ENCODE measurements around the gene PPP3CA.
"Not testable (repeated sequence)": the region's sequence is repeated elsewhere in the genome, so short reads cannot be mapped to it uniquely, and the experiment has no call there.

PPP3CA gene

GRCh38 chr4:101033986-101034385 lies 313.3 kb downstream of the PPP3CA start:
- DNase-seq = no peak

DNA sequence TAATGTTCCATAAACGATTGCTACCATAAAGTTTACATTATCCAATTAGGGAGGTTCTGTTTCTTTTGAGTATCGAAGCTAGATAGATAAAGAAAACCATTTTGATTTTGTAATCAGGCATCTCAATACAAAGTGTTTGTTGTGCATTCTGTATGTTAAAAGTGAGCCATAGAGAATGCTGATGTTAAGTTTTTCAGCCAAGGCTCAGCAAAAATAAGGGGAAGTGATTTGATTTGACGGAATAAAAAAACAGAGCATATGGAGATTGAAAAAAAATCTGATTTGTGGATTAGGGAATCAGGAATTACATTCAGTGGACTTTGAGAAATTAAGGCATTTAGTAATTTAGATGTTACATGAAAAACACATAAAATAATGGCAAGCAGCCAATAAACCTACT lies 314.8 kb downstream of the PPP3CA start:
- DNase-seq = no peak

- no peak for DNase-seq
These were observed 315.4 kb downstream of the PPP3CA start for GRCh38 chr4:101031971-101032370.

DNA sequence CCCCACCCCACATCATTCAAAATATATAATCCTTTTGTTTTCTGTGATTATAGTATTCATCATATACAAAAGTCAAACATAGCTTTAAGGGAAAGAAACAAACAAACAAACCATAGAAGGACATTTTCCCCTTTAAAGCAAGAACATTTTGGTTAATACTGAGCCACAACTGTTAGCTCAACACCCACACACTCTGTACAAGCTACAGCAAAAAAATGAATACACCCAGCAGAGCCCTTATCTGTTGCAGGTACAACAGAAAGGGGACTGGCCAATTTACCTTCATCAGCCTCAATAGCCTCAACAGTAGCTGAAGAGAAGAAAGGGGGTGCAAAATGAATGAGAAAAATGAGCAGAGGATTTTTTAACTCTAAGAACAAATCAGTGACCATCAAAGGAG lies 318.4 kb downstream of the PPP3CA start:
- DNase-seq = no peak

DNA sequence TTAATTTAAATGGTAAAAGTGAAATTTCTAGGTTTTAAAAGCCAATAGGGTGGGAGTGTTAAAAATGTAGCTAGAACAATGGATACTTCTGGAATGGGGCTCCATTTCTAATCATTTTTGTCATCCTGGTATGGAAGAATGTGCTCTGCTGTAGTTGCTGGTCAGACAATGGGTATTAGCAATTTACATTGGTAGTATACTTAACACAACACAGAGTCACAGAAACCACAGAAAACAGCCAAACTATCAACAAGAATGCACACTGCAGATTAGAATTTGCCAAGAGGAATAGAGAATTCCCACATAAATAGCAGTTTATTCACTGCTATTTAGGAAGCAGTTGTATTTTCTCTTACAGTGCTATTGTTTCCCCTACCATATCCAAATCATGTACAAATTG lies 319.6 kb downstream of the PPP3CA start:
- no peak for DNase-seq

GRCh38 chr4:101025755-101026154 lies 321.6 kb downstream of the PPP3CA start:
- DNase-seq = no peak

DNA sequence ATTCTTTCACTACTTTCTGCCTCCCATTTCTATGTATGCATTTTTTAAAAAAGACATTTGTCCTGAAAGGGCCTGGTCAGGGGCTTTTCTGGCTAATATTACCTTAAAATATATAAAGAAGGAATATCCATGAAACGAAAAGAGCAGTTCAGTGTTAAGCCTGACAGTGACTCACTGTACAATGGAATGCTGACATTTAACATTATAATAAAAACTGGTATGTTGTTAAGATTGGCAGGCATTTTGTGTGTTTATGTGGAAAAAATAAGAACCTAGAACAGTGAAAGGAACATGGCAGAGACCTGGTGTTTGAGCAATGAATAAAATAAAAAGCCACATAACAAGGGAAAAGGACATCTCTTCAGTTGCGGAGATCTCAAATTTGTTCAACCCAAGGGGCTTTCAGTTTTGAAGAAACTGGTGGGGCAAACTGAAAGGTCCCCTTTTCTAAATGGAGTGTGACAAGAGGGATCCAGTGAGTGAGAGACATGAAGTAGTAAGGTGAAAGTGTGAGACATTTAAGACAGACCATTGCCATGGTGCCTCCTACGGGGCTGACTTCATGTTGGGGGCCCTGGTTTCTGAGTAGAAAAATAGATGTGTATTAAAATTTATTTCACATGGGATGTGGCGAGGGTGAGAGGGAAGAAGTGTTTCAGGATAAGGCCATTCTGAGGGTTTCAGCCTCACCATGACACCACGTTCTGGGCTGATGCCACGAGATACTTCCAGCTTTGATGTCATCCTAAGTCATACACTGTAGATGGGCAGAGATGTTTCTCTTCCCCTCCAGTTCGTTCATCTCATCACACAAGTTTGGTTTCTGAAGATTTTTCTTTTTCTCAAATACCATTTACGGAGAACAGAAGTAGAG lies 324.9 kb downstream of the PPP3CA start:
- no peak for DNase-seq

GRCh38 chr4:101020956-101021355 lies 326.4 kb downstream of the PPP3CA start:
- peak in 1 of 2 donors; percentile 49 for DNase-seq

- DNase-seq = peak in 1 of 2 donors; percentile 72
These were observed 327.4 kb downstream of the PPP3CA start for GRCh38 chr4:101019941-101020401.

DNA sequence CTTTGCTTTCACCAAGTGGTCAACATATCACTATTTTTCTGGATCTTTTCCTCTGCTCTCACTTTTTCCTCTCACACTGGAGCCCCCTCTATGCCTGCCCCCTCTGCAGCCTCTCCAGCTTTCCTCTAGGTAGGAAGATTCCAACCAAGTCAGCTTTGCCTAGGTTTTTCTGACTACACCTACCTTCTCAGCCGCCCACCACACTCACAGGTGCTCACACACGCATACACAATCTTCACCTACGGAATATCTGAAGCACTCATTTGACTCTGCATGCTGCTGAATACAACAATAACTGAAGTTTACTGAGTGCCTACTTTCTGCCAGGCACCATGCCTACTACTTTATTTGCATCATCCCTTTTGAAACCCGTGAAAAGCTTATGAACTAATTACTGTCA lies 328.0 kb downstream of the PPP3CA start:
- DNase-seq = no peak

DNA sequence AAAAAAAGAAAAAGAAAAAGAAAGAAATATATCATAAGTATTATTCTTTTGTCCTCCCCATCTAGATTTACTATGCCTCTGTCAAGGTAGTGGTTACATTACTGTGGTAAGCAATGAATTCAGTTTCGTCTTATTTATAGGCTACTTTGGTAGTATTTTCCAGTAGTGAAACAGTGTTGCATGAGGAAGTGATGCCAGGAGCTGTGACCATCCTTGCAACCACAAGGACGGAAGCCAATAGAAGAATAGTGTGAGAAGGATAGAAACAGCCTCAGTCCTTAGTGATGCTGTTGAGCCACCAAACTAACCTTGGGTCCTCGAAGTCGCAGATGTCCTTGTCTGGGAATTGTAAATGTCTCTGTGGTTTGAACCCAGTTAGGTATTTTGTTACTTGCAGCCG lies 328.5 kb downstream of the PPP3CA start:
- peak; percentile 34 to 35 for DNase-seq

DNA sequence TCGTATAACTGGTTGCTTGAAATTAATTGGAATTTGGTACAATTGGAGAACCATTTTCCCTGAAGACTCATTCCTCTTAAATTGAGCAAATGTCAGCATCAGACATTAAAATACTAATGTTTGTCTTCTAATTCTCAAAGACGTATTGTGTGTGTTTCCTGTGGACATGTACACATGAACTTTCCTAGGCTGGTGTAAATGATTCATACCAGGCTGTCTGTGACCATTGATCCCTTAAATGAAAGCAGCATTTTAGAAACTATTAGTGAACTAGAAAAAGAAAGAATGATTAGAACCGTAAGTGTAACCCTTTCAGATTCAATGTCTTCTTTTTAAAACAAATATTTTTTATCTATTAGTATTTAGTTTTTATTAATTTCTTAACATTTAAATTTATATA lies 332.9 kb downstream of the PPP3CA start:
- no peak for DNase-seq

- DNase-seq = no peak
These were observed 336.3 kb downstream of the PPP3CA start for GRCh38 chr4:101010987-101011386.

DNA sequence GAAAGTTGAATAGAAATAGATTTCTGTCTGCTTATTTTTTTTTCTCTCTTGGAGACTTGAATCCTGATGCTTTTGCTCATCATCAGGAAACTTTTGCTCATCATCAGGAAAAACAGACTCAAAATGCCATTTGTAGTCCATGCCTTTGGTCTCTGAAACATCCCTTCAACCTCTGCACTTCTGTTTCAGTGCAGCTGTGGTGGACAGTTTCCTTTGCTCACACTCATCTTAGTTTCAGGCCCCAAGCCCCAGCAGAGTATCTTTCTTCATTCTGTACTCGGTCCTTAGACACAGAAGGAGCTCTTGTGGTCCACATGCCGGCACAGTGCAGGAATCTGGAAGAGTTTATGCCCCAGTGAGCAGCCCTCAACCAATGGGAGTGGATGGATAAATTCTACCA lies 337.9 kb downstream of the PPP3CA start:
- DNase-seq = no peak

DNA sequence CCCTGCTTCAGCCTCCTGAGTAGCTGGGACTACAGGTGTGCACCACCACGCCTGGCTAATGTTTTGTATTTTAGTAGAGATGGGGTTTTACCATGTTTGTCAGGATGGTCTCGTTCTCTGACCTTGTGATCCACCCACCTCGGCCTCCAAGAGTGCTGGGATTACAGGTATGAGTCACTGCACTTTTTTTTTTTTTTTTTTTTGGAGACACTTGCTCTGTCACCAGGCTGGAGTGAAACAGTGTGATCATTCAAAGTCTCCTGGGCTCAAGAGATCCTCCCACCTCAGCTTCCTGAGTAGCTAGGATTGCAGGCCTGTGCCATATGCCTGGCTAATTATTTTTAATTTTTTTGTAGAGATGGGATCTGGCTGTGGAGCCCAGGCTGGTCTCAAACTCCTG lies 338.8 kb downstream of the PPP3CA start:
- no peak for DNase-seq

- DNase-seq = no peak
These were observed 341.7 kb downstream of the PPP3CA start for GRCh38 chr4:101005659-101006058.

DNA sequence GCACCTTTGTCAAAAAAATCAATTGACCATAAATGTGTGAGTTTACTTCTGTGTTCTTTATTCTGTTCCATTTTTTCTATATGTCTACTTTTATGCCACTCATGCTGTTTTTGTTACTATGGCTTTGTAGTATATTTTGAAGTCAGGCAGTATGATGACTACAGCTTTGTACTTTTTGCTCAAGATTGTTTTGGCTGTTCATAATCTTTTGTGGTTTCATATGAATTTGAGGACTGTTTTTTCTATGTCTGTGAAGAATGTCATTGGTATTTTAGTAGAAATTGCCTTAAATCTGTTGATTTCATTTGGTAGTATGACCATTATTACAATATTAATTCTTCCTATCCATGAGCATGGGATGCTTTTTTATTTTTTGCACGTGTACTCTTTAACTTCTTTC lies 346.8 kb downstream of the PPP3CA start:
- no peak for DNase-seq

GRCh38 chr4:100995671-100996070 lies 351.7 kb downstream of the PPP3CA start:
- no peak for DNase-seq

GRCh38 chr4:100995002-100995401 lies 352.3 kb downstream of the PPP3CA start:
- not testable (repeated sequence) for DNase-seq

GRCh38 chr4:100991332-100992069 lies 355.8 kb downstream of the PPP3CA start:
- DNase-seq = not testable (repeated sequence)

DNA sequence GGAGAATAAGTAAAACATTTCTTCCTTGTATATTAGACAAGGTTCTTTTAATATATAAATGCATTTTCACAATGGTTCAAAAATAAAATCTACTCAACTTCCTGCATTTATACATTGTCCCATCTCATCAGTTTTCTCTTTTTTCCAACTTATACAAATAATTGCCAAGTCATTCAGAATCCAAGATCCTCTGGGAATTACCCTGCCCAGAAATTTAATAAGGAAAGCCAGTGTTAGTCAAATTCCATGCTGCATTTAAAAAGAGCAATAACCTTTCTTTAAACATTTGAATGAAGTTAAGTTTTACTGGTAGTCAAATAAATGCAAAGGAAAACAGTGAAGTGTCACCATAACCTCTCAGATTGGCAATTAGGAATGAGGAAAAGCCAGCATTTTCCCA lies 357.9 kb downstream of the PPP3CA start:
- DNase-seq = no peak

GRCh38 chr4:100988876-100989275 lies 358.4 kb downstream of the PPP3CA start:
- no peak for DNase-seq

GRCh38 chr4:100986360-100986868 lies 360.9 kb downstream of the PPP3CA start:
- DNase-seq = no peak

DNA sequence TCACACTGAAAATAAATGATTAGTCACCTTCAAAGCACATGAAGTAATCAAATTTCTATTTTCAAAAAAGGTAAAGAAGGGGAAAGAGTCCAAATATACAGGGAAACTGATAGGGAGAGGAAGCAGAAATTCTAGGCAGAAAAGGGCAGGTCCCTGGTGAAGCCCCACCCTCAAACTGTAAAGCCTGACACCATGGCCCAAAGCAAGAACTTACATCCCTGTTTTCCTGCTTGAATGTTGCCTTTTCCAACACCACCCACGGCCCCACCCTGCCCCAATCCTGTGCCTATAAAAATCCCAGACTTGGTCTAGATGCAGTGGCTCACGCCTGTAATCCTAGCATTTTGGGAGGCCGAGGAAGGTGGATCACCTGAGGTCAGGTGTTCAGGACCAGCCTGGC lies 361.8 kb downstream of the PPP3CA start:
- DNase-seq = no peak
